ENCODE measurements around the gene ZNF469. TPM values are rescaled to one million over a fixed set of nuclear protein-coding genes. Genes with fewer than 3 reads are reported as not detected.
A peak's percentile ranks its signal among the peaks of the same experiment; 100 is the strongest.
"Not testable (repeated sequence)": the region's sequence is repeated elsewhere in the genome, so short reads cannot be mapped to it uniquely, and the experiment has no call there.

Gene ZNF469
- total RNA-seq, 1 donor from 2014 or later, result 1.5 TPM

GRCh38 chr16:88408561-88409142 lies 25.9 kb downstream of the ZNF469 start:
- no peak for TF ChIP-seq CTCF (conservative IDR thresholded peaks at IDR 0.05)
- H3K4me3 Mint-ChIP-seq, result no peak overlapping the region
- peaks cover 10% of the 10 kb centered on the region for H3K4me1 Mint-ChIP-seq (ENCODE audit: unreplicated experiment)
- no peak for DNase-seq (ENCODE audit: extremely low spot score, unreplicated experiment)
- no peak overlapping the region for H3K27ac Mint-ChIP-seq
- H3K27me3 Mint-ChIP-seq, result peaks cover 3% of the 10 kb centered on the region
- no peaks in the 10 kb centered on the region for H3K36me3 Mint-ChIP-seq
- H3K9me3 Mint-ChIP-seq, result no peaks in the 10 kb centered on the region

- Mint-ChIP-seq H3K27me3 (no peaks in the 10 kb centered on the region), H3K4me3 (no peak overlapping the region), H3K36me3 (no peaks in the 10 kb centered on the region), H3K27ac (peak overlapping the region; percentile 21), H3K4me1 (ENCODE audit: unreplicated experiment) (peaks cover 6% of the 10 kb centered on the region), H3K9me3 (no peaks in the 10 kb centered on the region)
- TF ChIP-seq CTCF (conservative IDR thresholded peaks at IDR 0.05), result no peak
- DNase-seq (ENCODE audit: extremely low spot score, unreplicated experiment), result no peak
These were observed 26.7 kb downstream of the ZNF469 start for GRCh38 chr16:88409296-88410065.

GRCh38 chr16:88410297-88410968 lies 27.7 kb downstream of the ZNF469 start:
- not testable (repeated sequence) for H3K4me3 Mint-ChIP-seq; DNase-seq (ENCODE audit: extremely low spot score, unreplicated experiment); H3K27me3 Mint-ChIP-seq; H3K36me3 Mint-ChIP-seq; H3K9me3 Mint-ChIP-seq; H3K27ac Mint-ChIP-seq; H3K4me1 Mint-ChIP-seq (ENCODE audit: unreplicated experiment)

GRCh38 chr16:88411951-88412576 lies 29.3 kb downstream of the ZNF469 start:
- H3K36me3 Mint-ChIP-seq, result no peaks in the 10 kb centered on the region
- DNase-seq (ENCODE audit: extremely low spot score, unreplicated experiment), result no peak
- TF ChIP-seq CTCF (conservative IDR thresholded peaks at IDR 0.05), result no peak
- no peak overlapping the region for H3K4me3 Mint-ChIP-seq
- H3K27ac Mint-ChIP-seq, result no peak overlapping the region
- H3K4me1 Mint-ChIP-seq (ENCODE audit: unreplicated experiment), result no peaks in the 10 kb centered on the region
- no peaks in the 10 kb centered on the region for H3K9me3 Mint-ChIP-seq
- no peaks in the 10 kb centered on the region for H3K27me3 Mint-ChIP-seq

GRCh38 chr16:88412766-88413165 lies 30.0 kb downstream of the ZNF469 start:
- no peak overlapping the region for H3K4me3 Mint-ChIP-seq
- no peak for TF ChIP-seq CTCF (conservative IDR thresholded peaks at IDR 0.05)
- H3K9me3 Mint-ChIP-seq, result no peaks in the 10 kb centered on the region
- H3K27me3 Mint-ChIP-seq, result no peaks in the 10 kb centered on the region
- no peak for DNase-seq (ENCODE audit: extremely low spot score, unreplicated experiment)
- H3K36me3 Mint-ChIP-seq, result no peaks in the 10 kb centered on the region
- no peak overlapping the region for H3K27ac Mint-ChIP-seq
- no peaks in the 10 kb centered on the region for H3K4me1 Mint-ChIP-seq (ENCODE audit: unreplicated experiment)
